ENCODE data around the gene TNRC6B. TPM values are rescaled to one million over a fixed set of nuclear protein-coding genes. Genes with fewer than 3 reads are reported as not detected.

TNRC6B gene
- total and polyA plus RNA-seq, 2 experiments from 2014 or later: 23.7 to 25.8 TPM

DNA sequence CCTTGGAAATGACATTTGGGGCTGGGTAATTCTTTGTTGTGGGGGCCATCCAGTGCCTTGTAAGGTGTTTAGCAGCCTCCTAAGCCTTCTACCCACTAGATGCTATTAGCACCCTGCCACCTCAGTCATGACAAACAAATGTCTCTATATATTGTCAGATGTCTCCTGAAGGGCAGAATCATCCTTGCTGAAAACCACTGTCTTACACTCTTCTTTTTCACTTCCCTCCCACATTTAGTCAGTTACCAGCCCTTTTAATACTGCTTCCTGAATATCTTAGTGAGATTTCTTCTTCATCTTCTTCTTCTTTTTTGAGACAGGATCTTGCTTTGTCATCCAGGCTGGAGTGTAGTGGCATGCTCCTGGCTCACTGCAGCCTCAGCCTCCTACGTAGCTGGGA is 33.1 kb downstream of the TNRC6B start:
- Histone ChIP-seq H3K27me3 (no peaks in the 10 kb centered on the region), H3K27ac (no peak overlapping the region), H4K20me1 (ENCODE audit: insufficient read depth, poor library complexity, severe bottlenecking) (peaks cover 64% of the 10 kb centered on the region), H3K79me2 (peaks cover 99% of the 10 kb centered on the region), H3K4me2 (no peak overlapping the region), H3K36me3 (replicated peaks; ENCODE audit: insufficient read depth, low read depth) (no peaks in the 10 kb centered on the region), H3K4me1 (ENCODE audit: insufficient read depth) (peaks cover 11% of the 10 kb centered on the region), H3K9me3 (ENCODE audit: low read depth) (no peaks in the 10 kb centered on the region), H3K4me3 (no peak overlapping the region), H3K9me2 (replicated peaks; ENCODE audit: insufficient read depth) (no peaks in the 10 kb centered on the region), H2AFZ (no peak overlapping the region)
- WGBS (ENCODE audit: low lambda C conversion rate, missing lambda C conversion rate): 95% methylated on average over 1 of the region's 1 CpG
- TF ChIP-seq EZH2phosphoT487 (IDR thresholded peaks at IDR 0.05; ENCODE audit: low read depth, severe bottlenecking, unreplicated experiment): no peak
- no peak for TF ChIP-seq EZH2 (IDR thresholded peaks at IDR 0.05; ENCODE audit: borderline replicate concordance)
- TF ChIP-seq, protein P1, sequence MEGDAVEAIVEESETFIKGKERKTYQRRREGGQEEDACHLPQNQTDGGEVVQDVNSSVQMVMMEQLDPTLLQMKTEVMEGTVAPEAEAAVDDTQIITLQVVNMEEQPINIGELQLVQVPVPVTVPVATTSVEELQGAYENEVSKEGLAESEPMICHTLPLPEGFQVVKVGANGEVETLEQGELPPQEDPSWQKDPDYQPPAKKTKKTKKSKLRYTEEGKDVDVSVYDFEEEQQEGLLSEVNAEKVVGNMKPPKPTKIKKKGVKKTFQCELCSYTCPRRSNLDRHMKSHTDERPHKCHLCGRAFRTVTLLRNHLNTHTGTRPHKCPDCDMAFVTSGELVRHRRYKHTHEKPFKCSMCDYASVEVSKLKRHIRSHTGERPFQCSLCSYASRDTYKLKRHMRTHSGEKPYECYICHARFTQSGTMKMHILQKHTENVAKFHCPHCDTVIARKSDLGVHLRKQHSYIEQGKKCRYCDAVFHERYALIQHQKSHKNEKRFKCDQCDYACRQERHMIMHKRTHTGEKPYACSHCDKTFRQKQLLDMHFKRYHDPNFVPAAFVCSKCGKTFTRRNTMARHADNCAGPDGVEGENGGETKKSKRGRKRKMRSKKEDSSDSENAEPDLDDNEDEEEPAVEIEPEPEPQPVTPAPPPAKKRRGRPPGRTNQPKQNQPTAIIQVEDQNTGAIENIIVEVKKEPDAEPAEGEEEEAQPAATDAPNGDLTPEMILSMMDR (IDR thresholded peaks at IDR 0.05; ENCODE audit: poor library complexity): no peak
- no peak for DNase-seq (ENCODE audit: low spot score)

DNA sequence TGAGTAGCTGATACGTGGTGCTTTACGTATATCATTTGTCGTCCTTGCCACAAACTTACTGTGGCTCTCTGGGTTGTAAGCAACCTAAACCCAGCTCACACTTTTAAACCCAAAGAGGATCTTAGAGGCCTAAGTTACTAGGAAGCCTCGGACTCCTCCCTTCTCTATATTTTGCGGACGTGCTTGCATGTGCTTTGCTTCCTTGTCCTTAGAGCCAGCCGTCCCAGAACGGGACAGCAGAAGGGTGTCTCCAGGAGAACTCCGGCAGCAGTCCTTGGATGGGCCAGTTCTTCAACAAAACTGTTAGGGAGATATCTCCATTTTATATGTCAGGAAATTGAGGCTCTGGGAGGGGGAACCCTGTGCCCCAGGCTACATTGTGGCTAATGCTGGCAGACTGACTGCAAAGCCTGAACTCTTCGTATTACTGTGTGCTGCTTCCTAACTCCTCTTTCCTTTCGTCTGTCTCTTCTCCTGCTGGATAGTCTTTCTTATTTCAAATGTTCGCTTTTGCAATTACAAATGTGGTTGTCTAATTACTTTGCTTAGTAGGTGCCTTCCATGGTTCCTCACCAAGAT is 33.8 kb downstream of the TNRC6B start:
- Histone ChIP-seq H3K4me1 (ENCODE audit: insufficient read depth) (peaks cover 11% of the 10 kb centered on the region), H3K27ac (no peak overlapping the region), H2AFZ (no peak overlapping the region), H3K4me3 (no peak overlapping the region), H3K36me3 (replicated peaks; ENCODE audit: insufficient read depth, low read depth) (no peaks in the 10 kb centered on the region), H3K27me3 (no peaks in the 10 kb centered on the region), H3K9me2 (replicated peaks; ENCODE audit: insufficient read depth) (no peaks in the 10 kb centered on the region), H3K4me2 (no peak overlapping the region), H3K79me2 (peaks cover 99% of the 10 kb centered on the region), H3K9me3 (ENCODE audit: low read depth) (no peaks in the 10 kb centered on the region), H4K20me1 (ENCODE audit: insufficient read depth, poor library complexity, severe bottlenecking) (peaks cover 66% of the 10 kb centered on the region)
- WGBS (ENCODE audit: low lambda C conversion rate, missing lambda C conversion rate): 81% methylated on average over 12 of the region's 12 CpGs
- TF ChIP-seq EZH2 (IDR thresholded peaks at IDR 0.05; ENCODE audit: borderline replicate concordance): no peak
- DNase-seq (ENCODE audit: low spot score): no peak

DNA sequence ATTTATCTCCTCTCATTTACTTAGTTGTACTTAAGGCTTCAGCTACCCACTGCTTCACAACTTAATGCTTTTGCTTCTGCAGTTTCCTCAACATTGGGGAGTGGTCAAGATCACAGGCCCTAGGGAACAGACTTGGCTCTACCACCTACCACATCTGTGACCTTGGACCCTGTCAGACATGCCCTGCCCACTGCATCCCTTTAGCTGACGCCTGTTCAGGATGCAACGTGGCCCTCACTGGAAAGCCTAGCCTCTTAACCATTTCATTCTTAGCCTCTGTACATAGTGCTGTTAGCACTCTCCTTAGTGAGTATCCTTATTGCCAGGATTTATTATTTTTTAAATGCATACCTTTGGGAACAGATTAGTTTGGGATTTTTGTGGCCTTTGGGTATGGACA is 34.4 kb downstream of the TNRC6B start:
- H3K36me3 ChIP-seq (replicated peaks; ENCODE audit: insufficient read depth, low read depth): no peaks in the 10 kb centered on the region
- no peak overlapping the region for H3K4me3 ChIP-seq
- H4K20me1 ChIP-seq (ENCODE audit: insufficient read depth, poor library complexity, severe bottlenecking): peaks cover 70% of the 10 kb centered on the region
- TF ChIP-seq EZH2 (IDR thresholded peaks at IDR 0.05; ENCODE audit: borderline replicate concordance) (no peak), EZH2phosphoT487 (IDR thresholded peaks at IDR 0.05; ENCODE audit: low read depth, severe bottlenecking, unreplicated experiment) (no peak)
- TF ChIP-seq, protein P1 (IDR thresholded peaks at IDR 0.05; ENCODE audit: poor library complexity): no peak
- WGBS (ENCODE audit: low lambda C conversion rate, missing lambda C conversion rate): 39% methylated on average over 2 of the region's 2 CpGs
- H3K4me2 ChIP-seq: no peak overlapping the region
- no peak overlapping the region for H3K27ac ChIP-seq
- no peaks in the 10 kb centered on the region for H3K27me3 ChIP-seq
- H2AFZ ChIP-seq: no peak overlapping the region
- peaks cover 99% of the 10 kb centered on the region for H3K79me2 ChIP-seq
- no peaks in the 10 kb centered on the region for H3K9me2 ChIP-seq (replicated peaks; ENCODE audit: insufficient read depth)
- no peak for DNase-seq (ENCODE audit: low spot score)
- peaks cover 11% of the 10 kb centered on the region for H3K4me1 ChIP-seq (ENCODE audit: insufficient read depth)
- no peaks in the 10 kb centered on the region for H3K9me3 ChIP-seq (ENCODE audit: low read depth)

DNA sequence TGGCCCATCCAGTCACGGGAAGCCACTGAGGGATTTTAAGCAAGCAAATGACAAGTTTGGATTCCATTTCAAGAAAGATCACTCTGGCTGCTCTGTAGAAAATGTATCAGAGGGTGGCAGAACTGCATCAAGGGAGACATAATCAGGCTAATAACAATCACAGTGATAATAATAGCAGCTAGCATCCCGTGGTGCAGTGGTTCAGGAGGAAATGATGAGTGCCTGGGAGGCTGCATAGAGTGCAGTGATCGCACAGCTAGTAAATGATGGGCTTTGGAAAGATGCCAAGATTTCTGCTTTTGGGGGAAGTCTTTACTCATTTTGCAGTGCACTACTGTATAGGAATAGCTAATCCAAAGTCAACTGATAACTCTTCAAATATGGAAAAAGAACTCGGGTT is 35.8 kb downstream of the TNRC6B start:
- TF ChIP-seq, protein P1 (IDR thresholded peaks at IDR 0.05; ENCODE audit: poor library complexity): no peak
- TF ChIP-seq EZH2 (IDR thresholded peaks at IDR 0.05; ENCODE audit: borderline replicate concordance) (no peak), EZH2phosphoT487 (IDR thresholded peaks at IDR 0.05; ENCODE audit: low read depth, severe bottlenecking, unreplicated experiment) (no peak)
- no peak overlapping the region for H3K4me2 ChIP-seq
- no peak overlapping the region for H3K27ac ChIP-seq
- 80% methylated on average over 4 of the region's 4 CpGs for WGBS (ENCODE audit: low lambda C conversion rate, missing lambda C conversion rate)
- H3K27me3 ChIP-seq: no peaks in the 10 kb centered on the region
- no peak for DNase-seq (ENCODE audit: low spot score)
- H4K20me1 ChIP-seq (ENCODE audit: insufficient read depth, poor library complexity, severe bottlenecking): peaks cover 68% of the 10 kb centered on the region
- no peak overlapping the region for H2AFZ ChIP-seq
- no peaks in the 10 kb centered on the region for H3K36me3 ChIP-seq (replicated peaks; ENCODE audit: insufficient read depth, low read depth)
- no peaks in the 10 kb centered on the region for H3K9me3 ChIP-seq (ENCODE audit: low read depth)
- H3K79me2 ChIP-seq: peaks cover 99% of the 10 kb centered on the region
- no peaks in the 10 kb centered on the region for H3K9me2 ChIP-seq (replicated peaks; ENCODE audit: insufficient read depth)
- H3K4me1 ChIP-seq (ENCODE audit: insufficient read depth): peaks cover 19% of the 10 kb centered on the region
- no peak overlapping the region for H3K4me3 ChIP-seq
